HL-60 (cell line): ENCODE data around the gene RAVER1.

Experiments
- POLR2AphosphoS5 ChIP-seq: IDR thresholded peaks from 2 replicates; pipeline ENCODE4 v1.6.1; 2012; ENCODE audit warnings: low read depth
- TF ChIP-seq, protein P1 (sequence below): IDR thresholded peaks from one replicate; pipeline ENCODE4 v1.5.1; 2011; ENCODE audit warnings: low read length, control low read depth, inconsistent platforms; ENCODE audit not compliant: insufficient read depth

GRCh38 chr19:10305139-10305806, 28.1 kb downstream of the RAVER1 start:
- TF ChIP-seq, protein P1, sequence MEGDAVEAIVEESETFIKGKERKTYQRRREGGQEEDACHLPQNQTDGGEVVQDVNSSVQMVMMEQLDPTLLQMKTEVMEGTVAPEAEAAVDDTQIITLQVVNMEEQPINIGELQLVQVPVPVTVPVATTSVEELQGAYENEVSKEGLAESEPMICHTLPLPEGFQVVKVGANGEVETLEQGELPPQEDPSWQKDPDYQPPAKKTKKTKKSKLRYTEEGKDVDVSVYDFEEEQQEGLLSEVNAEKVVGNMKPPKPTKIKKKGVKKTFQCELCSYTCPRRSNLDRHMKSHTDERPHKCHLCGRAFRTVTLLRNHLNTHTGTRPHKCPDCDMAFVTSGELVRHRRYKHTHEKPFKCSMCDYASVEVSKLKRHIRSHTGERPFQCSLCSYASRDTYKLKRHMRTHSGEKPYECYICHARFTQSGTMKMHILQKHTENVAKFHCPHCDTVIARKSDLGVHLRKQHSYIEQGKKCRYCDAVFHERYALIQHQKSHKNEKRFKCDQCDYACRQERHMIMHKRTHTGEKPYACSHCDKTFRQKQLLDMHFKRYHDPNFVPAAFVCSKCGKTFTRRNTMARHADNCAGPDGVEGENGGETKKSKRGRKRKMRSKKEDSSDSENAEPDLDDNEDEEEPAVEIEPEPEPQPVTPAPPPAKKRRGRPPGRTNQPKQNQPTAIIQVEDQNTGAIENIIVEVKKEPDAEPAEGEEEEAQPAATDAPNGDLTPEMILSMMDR, result no peak
- TF ChIP-seq POLR2AphosphoS5, result peak; percentile 37; the same call in 1 of the 2 replicates
